ENCODE results near the gene MACROD1. TPM values are rescaled to one million over a fixed set of nuclear protein-coding genes. Genes with fewer than 3 reads are reported as not detected.

The MACROD1 gene, protein sequence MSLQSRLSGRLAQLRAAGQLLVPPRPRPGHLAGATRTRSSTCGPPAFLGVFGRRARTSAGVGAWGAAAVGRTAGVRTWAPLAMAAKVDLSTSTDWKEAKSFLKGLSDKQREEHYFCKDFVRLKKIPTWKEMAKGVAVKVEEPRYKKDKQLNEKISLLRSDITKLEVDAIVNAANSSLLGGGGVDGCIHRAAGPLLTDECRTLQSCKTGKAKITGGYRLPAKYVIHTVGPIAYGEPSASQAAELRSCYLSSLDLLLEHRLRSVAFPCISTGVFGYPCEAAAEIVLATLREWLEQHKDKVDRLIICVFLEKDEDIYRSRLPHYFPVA
- 10 to 100 TPM; 37.9 to 48.0 TPM for total RNA-seq
- long read RNA-seq, partial matches to known transcripts: 0 of 4 reads
- long read RNA-seq, other reads (novel, unspliced or antisense): 1 of 4 reads

DNA sequence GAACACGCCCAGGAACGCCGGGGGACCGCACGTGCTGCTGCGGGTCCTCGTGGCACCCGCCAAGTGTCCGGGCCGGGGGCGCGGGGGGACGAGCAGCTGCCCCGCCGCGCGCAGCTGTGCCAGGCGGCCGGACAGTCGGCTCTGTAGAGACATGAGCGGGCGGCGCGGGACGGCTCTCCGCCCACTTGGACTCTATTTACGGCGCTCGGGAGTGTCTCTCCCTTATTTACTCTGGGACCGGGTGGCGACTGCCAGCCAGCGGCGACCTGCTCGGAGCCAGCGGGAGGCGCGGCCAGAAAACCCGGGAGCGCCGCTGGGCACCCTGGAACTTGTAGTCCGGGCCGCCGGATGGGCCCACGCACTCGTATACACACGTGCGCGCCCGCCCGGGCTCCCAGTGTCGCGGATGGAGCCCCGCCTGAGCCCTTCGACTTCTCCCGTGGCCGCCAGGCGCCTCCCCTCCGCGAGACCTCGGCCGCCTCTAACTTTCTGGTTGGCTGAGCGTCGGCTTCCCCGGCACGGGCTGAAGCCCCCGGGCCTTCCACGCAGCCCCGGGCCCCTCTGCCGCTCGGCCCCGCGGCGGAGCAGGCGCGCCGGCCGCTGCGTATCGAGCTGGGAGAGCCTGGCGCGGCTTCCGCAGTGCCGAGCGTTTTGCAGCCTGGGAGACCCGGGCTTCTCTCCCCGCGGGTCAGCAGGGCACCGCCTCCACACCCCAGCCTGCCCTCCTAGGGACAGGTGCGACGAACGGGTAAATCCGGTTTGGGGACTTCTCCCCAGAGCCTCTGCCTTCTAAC, at the start of gene MACROD1:
MACROD1 (minus strand) TSS at position 272 of the 794 bp plus-strand sequence; CDS start at position 153, 119 bp downstream.
- ATAC-seq (peak; percentile 91 to 93), DNase-seq (peak; percentile 92)
- intact Hi-C loops (cut with DNase I): no loop called here

DNA sequence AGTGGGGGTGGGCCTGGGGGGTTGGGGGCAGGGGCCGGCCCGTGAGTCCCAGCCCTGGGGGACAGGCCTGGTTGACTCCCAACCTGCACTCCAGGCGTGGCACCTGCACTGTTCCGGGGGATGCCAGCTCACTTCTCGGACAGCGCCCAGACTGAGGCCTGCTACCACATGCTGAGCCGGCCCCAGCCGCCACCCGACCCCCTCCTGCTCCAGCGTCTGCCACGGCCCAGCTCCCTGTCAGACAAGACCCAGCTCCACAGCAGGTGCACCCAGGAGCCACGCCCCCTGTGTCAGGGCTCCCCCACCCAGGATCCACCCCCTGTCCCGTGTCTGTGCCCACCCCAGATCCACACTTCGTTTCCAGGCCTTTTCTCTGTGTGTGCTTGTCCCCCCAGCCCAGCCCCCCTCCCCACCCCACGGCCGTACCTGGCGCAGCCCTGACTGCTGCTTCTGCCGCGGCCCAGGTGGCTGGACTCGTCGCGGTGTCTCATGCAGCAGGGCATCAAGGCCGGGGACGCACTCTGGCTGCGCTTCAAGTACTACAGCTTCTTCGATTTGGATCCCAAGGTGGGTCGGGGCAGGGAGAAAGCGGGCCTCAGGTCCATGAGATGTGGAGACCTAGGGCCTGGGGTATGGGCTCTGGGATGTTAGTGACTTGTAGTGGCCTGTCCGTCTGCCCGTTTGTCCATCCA, 45.4 kb upstream of the MACROD1 start:
- DNase-seq (no peak), ATAC-seq (no peak)
- intact Hi-C loops (cut with DNase I): no loop called here

DNA sequence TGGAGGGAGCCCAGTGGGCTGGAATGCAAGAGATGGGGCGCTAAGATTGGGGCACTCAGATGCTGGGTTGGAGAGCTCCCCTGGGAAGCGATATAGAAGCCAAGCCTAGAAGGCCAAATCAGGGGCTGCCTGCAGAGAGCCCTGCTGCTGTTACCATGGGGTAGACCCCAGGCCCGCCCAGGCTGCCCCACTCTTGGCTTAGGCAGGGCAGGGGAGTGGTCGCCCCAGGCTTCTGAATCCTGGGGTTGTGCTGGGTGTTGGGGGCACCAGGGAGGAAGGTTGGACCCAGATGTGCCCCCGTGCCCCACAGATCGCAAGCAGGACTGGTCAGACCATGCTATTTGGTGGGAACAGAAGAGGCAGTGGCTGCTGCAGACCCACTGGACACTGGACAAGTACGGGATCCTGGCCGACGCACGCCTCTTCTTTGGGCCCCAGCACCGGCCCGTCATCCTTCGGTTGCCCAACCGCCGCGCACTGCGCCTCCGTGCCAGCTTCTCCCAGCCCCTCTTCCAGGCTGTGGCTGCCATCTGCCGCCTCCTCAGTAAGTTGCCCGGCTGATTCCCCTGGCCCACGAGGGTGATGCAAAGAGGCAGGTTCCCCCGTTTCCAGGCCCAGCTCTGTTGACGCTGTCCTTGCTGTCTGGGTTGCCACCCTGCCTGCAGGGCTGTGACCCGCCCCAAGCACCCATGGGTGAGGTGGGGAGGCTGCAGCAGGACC, 44.5 kb upstream of the MACROD1 start:
- ATAC-seq (no peak), DNase-seq (no peak)
- intact Hi-C loops (cut with DNase I): no loop called here

DNA sequence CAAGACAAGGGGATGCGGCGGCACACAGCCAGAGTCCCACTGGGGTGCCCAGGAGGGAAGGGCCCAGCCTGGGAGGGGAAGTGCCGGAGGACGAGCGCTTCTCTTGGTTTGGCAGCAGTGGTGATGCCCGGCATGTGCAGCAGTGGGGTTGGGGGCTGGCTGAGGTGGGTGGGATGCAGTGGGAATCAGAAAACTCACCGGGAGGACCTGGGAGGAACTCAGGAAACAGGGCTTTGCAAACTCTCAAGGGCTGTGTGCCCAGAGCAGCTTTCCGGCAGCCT, 43.6 kb upstream of the MACROD1 start:
- intact Hi-C loops (cut with DNase I): loop anchor here in 1 of 2 donors (10.0 kb wide), 1 partner anchor 95 kb away; the partner anchor contains the start of genes CATSPERZ and ESRRA
- ATAC-seq: no peak
- DNase-seq: no peak

DNA sequence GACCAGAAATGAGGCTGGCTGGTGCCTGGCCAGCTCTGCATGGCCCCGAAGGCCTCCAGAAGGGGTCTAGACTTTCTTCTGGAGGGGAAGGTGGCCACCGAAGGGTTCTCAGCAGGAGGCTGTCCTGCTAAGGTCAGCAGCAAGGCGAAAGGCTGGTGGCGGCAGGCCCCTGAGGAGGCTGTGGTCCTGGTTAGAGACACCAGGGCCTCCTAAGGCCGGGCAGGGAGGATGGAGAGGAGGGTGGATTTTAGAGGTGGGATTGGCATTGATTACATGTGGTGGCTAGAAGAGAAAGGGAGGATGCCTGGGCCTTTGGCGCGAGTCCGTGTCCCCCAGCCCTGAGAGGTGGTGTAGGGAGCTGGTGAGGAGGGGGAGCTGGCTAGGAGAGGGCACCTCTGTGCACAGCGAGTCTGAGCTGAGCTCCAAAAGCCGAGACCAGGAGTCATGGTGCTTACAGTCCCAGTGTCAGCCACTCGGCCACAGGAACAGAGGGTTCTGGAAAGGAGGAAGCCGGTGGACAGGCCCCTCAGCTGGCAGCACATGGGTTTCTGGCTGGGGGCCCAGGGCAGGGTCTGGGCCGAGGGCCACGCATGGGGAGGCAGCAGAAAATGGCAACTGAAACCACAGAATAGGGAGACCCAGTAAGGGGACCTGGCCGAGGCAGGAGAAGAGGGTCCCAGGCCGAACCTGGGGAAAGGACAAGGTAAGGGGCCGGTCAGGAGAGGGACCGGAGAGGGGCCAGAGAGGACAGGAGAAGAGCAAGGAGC, 43.1 kb upstream of the MACROD1 start:
- ATAC-seq (no peak), DNase-seq (no peak)
- intact Hi-C loops (cut with DNase I): loop anchor here in 1 of 2 donors (10.0 kb wide), 1 partner anchor 96 kb away; the partner anchor contains the start of genes CATSPERZ and ESRRA

DNA sequence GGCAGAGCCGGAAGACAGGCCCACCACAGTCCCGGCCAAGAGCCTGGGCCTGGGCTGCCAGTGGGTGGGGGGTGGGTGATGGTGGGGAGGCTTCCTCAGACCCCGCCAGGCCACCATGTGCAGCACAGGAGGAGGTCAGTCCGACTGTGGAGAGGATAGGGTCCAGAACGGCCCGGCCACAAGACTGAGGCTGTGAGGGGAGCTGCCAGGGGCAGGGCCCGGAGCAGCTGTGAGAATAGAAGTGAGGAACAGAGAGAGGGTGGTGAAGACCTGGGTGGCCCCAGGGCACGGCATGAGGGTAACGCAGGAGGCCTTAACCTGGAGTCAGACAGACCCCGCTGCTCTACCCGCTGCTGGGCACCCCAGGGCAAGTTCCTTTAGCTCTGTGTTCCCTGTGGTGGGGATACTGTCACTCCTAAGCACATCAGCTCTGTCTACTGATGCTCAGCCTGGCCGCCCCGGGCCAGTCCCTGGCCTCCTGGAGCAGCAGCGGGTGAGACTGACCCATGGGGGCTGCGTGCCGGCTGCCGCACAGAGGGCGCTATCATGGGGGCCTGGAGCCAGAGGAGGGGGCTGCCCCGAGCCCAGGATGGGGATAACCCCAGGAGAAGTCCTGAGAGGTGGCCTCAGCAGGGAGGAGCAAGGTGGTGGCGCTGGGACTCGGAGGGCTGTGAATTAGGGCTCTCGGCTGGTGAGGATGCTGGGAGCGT, 42.3 kb upstream of the MACROD1 start:
- DNase-seq (no peak), ATAC-seq (peak in 1 of 2 donors; percentile 2)
- intact Hi-C loops (cut with DNase I): loop anchor here in 1 of 2 donors (10.0 kb wide), 1 partner anchor 97 kb away; the partner anchor contains the start of genes CATSPERZ and ESRRA

DNA sequence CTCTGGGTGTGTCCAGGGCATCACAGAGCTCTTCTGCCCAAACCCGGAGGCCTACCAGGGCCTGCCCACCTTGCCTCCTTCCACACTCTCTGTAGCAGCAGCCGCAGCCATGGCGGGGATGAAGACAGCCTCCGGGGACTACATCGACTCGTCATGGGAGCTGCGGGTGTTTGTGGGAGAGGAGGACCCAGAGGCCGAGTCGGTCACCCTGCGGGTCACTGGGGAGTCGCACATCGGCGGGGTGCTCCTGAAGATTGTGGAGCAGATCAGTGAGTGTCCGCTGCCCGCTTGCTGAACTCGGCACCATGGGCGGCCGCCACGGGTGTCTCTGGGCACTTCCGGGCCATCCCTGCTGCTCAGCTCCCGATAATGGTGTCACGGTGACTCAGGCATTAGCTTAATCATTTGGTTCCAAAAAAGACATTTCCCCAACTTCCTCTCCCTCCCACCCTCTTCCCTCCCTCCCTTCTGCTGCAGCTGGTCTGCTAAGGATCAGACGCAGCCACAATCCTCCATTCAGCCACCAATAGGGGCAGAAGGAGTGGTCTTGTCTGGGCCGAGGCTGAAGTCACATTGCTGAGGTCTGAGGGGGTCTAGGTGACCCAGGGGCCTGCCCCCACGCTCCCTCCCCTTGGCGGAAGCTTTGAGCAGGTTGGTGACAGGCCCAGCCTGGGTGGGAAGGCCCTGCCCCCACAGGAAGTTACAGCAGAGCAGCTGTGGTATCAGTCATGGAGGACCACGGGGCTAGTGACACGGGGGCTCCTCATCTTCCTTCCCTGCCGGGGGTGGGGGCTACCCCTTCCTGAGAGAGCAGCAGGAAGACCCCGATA, 41.6 kb upstream of the MACROD1 start:
- peak; percentile 63 to 67 for ATAC-seq
- DNase-seq: peak; percentile 81
- intact Hi-C loops (cut with DNase I): loop anchor here in 1 of 2 donors (10.0 kb wide), 1 partner anchor 97 kb away; the partner anchor contains the start of genes CATSPERZ and ESRRA

DNA sequence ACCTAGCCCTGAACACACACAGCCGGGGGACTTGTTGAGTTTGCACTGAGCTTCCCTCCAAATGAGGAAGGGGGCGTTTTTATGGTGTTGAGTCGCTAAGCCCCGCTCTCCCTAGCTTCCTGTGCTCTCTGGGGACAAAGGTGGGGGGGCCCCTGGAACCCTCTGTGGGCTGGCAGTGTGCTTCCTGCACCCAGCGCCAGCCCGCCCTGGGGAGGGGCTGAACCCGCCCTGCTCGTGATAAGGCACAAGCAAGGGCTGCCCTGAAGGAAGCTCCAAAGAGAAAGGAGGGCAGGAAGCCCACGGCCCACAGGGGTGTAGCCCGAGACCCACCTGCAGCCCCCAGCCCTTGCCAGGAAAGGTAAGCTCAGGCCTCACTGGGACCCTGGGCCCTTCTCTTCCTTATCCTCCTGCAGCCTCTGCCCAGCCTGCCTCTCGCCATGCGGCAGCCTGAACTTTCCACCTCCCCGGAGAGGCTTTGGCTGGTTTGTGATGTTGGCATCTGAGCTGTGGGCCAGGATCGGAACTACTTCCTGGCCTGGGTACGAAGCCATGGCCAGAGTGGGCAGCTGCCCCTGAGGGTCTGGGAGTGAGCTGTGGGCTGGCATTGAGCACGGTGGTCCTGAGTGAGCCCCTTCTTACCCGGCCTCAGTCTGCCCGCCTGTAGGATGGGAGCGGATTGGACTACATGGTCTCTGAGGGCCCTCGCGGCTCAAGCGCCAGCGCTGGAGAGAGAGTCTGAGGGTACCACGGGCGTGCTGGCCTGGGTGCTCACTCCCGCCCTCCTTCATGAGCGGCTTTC, 40.7 kb upstream of the MACROD1 start, which contains the start of gene FERMT3:
FERMT3 (plus strand) TSS at position 265 of the 799 bp plus-strand sequence. CDS start 644 bp downstream, outside the sequence.
- ATAC-seq (peak; percentile 45 to 54), DNase-seq (peak; percentile 81)
- intact Hi-C loops (cut with DNase I): loop anchor here in 1 of 2 donors (10.0 kb wide), 1 partner anchor 98 kb away; the partner anchor contains the start of genes CATSPERZ and ESRRA

DNA sequence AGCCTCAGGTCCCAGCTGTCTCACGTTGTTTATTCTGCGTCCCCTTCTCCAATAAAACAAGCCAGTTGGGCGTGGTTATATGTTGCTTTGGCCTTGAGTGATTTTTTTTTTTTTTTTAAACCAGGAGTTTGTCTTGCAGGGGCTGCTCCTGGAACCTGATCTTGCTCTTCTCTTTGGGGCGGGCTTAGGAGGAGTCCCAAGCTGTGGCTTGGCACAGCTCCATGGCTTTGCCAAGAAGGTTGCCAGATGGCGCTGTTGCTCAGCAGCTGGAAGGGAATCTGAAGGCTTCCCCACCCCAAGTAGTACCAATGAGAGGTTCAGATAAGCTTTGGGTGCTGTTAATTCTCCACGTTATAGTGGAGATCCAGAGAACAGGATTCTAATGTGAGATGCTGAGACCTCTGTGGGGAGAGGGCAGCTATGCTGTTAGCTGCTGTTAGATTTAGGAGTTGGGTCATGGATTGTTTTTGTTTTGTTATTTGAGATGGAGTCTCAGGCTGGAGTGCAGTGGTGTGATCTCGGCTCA, 38.6 kb upstream of the MACROD1 start:
- ATAC-seq (peak; percentile 41 to 70), DNase-seq (peak; percentile 89)
- intact Hi-C loops (cut with DNase I): loop anchor here (5.0 to 10.0 kb wide), 2 partner anchors 98 to 100 kb away; partner anchors contain the start of genes CATSPERZ (in 2 of the 2) and ESRRA (in 1 of the 2)

DNA sequence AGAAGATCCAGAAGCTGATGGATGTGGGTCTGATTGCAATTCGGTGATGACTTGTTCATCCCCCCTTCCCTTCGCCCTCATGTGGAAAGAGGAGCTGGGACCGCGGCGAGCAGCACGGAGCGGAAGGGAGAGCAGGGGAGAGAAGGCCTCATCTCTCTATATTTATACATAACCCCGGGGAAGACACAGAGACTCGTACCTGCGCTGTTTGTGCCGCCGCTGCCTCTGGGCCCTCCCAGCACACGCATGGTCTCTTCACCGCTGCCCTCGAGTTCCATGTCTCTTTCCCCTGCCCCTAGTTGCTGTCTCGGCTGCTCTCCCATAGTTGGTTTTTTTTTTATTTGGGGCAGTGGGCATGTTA, 38.1 kb upstream of the MACROD1 start:
- DNase-seq (no peak), ATAC-seq (no peak)
- intact Hi-C loops (cut with DNase I): loop anchor here (5.0 to 10.0 kb wide), 2 partner anchors 98 to 101 kb away; partner anchors contain the start of genes CATSPERZ (in 2 of the 2) and ESRRA (in 1 of the 2)

DNA sequence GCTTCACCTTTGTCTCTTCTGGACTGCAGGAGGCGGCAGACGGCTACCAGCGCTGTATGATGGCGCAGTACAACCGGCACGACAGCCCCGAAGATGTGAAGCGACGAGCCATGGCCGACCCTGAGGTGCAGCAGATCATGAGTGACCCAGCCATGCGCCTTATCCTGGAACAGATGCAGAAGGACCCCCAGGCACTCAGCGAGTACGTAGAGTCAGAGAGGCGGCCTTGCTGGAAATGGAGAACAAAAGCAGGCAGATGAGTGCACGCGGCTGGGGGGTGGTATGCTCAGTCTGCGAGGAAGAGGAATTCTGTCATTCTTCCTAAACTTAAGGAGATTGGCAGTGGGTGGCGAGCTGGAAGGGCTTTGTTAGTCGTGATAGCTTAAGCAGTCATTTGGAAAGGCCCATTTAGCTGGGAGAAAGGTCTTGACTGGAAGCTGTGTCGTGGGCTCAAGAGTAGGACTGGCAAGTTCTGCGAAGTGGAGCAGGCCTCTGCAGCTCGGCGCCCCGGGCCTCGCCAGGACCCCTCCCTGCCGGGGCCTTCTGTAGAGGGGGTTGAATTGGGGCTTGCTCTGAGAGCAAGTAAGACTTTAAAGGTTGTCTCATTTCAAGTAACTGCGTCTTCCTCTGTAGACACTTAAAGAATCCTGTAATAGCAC, 37.6 kb upstream of the MACROD1 start:
- no peak for ATAC-seq
- intact Hi-C loops (cut with DNase I): loop anchor here (5.0 to 10.0 kb wide), 2 partner anchors 99 to 101 kb away; partner anchors contain the start of genes CATSPERZ (in 2 of the 2) and ESRRA (in 1 of the 2)

DNA sequence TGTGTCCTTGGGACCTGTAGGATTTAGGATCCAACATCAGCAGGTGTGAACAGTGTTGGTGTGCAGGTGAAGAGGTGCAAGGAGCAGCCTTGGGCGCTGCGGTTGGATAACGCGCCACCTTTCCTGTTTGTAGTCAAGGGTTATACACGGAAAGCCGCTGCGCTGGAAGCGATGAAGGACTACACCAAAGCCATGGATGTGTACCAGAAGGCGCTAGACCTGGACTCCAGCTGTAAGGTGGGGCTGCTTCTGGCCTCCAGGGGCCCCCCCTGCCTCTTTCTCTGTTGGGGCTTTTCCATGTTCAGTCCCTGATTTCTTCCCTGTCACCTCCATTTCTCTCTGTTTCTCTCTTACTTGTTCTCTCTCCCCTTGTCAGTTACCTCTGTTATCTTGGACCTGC, 37.1 kb upstream of the MACROD1 start:
- no peak for DNase-seq
- intact Hi-C loops (cut with DNase I): loop anchor here (5.0 to 10.0 kb wide), 2 partner anchors 99 to 102 kb away; partner anchors contain the start of genes CATSPERZ (in 2 of the 2) and ESRRA (in 1 of the 2)
- no peak for ATAC-seq

More for the DNA sequence above, 37.6 kb upstream of the MACROD1 start:
- no peak for DNase-seq

DNA sequence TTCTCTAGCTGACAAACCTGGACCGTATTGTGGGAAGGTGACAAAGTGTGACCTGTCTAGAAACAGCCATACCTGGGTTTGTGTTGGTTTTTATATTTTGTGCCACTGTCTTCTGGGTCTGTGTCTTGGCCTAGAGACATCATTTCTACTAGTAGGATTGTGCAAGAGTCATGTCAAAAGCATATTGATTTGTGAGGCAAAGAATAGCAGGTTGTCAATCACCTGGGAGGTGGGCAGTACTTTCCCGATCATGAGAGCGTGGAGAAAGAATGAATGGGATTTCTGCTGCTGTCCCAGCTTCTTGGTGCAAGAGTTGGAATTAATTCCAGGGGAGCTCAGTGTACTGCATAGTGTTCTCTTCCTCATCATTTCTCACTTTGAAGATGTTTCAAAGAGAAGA, 35.6 kb upstream of the MACROD1 start:
- DNase-seq (no peak), ATAC-seq (no peak)
- intact Hi-C loops (cut with DNase I): loop anchor here (5.0 to 10.0 kb wide), 2 partner anchors 101 to 103 kb away; partner anchors contain the start of genes CATSPERZ (in 2 of the 2) and ESRRA (in 1 of the 2)

DNA sequence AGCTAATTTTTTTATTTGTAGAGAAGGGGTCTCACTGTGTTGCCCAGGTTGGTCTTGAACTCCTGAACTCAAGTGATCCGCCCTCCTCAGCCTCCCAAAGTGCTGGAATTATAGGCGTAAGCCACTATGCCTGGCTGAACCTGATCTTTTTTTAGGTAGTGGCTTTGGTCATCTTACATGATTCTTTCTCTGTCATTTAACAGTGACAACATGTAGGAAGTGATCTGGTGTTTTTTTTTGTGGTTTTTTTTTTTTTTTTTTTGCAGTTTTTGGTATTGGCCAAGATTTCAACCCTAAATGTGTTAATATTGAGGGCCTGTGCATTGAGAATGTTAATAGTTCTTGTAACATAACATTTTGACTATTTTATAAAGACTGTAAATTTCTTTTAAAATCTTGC, 32.6 kb upstream of the MACROD1 start:
- ATAC-seq: no peak

More for the DNA sequence above, 32.6 kb upstream of the MACROD1 start:
- DNase-seq: no peak
- intact Hi-C loops (cut with DNase I): no loop called here

All from left cardiac atrium (tissue), 4 donors.